ENCODE measurements around the gene ZNF761.
"Not testable (repeated sequence)": the region's sequence is repeated elsewhere in the genome, so short reads cannot be mapped to it uniquely, and the experiment has no call there.

ZNF761 gene

GRCh38 chr19:53409505-53410204 lies 22.1 kb upstream of the ZNF761 start:
- no peaks in the 10 kb centered on the region; the same call in 1 of the 2 replicates for H3K9me3 ChIP-seq (replicated peaks; ENCODE audit: insufficient read depth, low read length)
- no peak overlapping the region for H3K9ac ChIP-seq (ENCODE audit: low read length)
- no peak overlapping the region for H3K27ac ChIP-seq (ENCODE audit: low read length)
- H3K27me3 ChIP-seq (replicated peaks; ENCODE audit: insufficient read depth, low read length), result no peaks in the 10 kb centered on the region
- no peaks in the 10 kb centered on the region for H3F3A ChIP-seq (ENCODE audit: insufficient read depth, low read length)
- no peak for TF ChIP-seq EZH2 (optimal IDR thresholded peaks at IDR 0.05; ENCODE audit: low read depth, low read length)
- no peak overlapping the region for H2AFZ ChIP-seq (ENCODE audit: low read length)
- H3K4me2 ChIP-seq (ENCODE audit: low read depth, low read length), result no peak overlapping the region
- no peaks in the 10 kb centered on the region for H3K9me2 ChIP-seq (replicated peaks; ENCODE audit: insufficient read depth, low read length)
- no peaks in the 10 kb centered on the region for H3K79me2 ChIP-seq (ENCODE audit: low read length)
- H3K4me1 ChIP-seq (ENCODE audit: low read length), result no peaks in the 10 kb centered on the region
- no peak for DNase-seq
- peaks cover 20% of the 10 kb centered on the region for H3K36me3 ChIP-seq (replicated peaks; ENCODE audit: insufficient read depth, low read length)
- no peak overlapping the region for H3K4me3 ChIP-seq (ENCODE audit: low read length)
- no peaks in the 10 kb centered on the region for H4K20me1 ChIP-seq (ENCODE audit: insufficient read depth, low read length)

- H3K9me3 ChIP-seq (replicated peaks; ENCODE audit: insufficient read depth, low read length); H3K9me2 ChIP-seq (replicated peaks; ENCODE audit: insufficient read depth, low read length); H3K9ac ChIP-seq (ENCODE audit: low read length); H3K4me3 ChIP-seq (ENCODE audit: low read length); H3K4me2 ChIP-seq (ENCODE audit: low read depth, low read length); H3K79me2 ChIP-seq (ENCODE audit: low read length); H3K36me3 ChIP-seq (replicated peaks; ENCODE audit: insufficient read depth, low read length); H3F3A ChIP-seq (ENCODE audit: insufficient read depth, low read length); H3K27me3 ChIP-seq (replicated peaks; ENCODE audit: insufficient read depth, low read length); H4K20me1 ChIP-seq (ENCODE audit: insufficient read depth, low read length); DNase-seq; H3K27ac ChIP-seq (ENCODE audit: low read length); H3K4me1 ChIP-seq (ENCODE audit: low read length); H2AFZ ChIP-seq (ENCODE audit: low read length): not testable (repeated sequence)
Measured at GRCh38 chr19:53420520-53421315, 11.1 kb upstream of the ZNF761 start.

- H3K36me3 ChIP-seq (replicated peaks; ENCODE audit: insufficient read depth, low read length), result no peaks in the 10 kb centered on the region
- no peak overlapping the region for H3K4me2 ChIP-seq (ENCODE audit: low read depth, low read length)
- no peak for DNase-seq
- no peak overlapping the region for H3K9ac ChIP-seq (ENCODE audit: low read length)
- no peaks in the 10 kb centered on the region for H3K4me1 ChIP-seq (ENCODE audit: low read length)
- no peaks in the 10 kb centered on the region for H3F3A ChIP-seq (ENCODE audit: insufficient read depth, low read length)
- no peak overlapping the region for H3K27ac ChIP-seq (ENCODE audit: low read length)
- no peaks in the 10 kb centered on the region for H4K20me1 ChIP-seq (ENCODE audit: insufficient read depth, low read length)
- no peak for TF ChIP-seq EZH2 (optimal IDR thresholded peaks at IDR 0.05; ENCODE audit: low read depth, low read length)
- TF ChIP-seq EZH2phosphoT487 (IDR thresholded peaks at IDR 0.05; ENCODE audit: low read length), result no peak
- TF ChIP-seq CTCF (IDR thresholded peaks at IDR 0.05; ENCODE audit: low read length), result no peak
- H3K79me2 ChIP-seq (ENCODE audit: low read length), result no peaks in the 10 kb centered on the region
- H3K9me2 ChIP-seq (replicated peaks; ENCODE audit: insufficient read depth, low read length), result no peaks in the 10 kb centered on the region
- H3K4me3 ChIP-seq (ENCODE audit: low read length), result no peak overlapping the region
- H3K9me3 ChIP-seq (replicated peaks; ENCODE audit: insufficient read depth, low read length), result no peaks in the 10 kb centered on the region
- H3K27me3 ChIP-seq (replicated peaks; ENCODE audit: insufficient read depth, low read length), result no peaks in the 10 kb centered on the region
- H2AFZ ChIP-seq (ENCODE audit: low read length), result no peak overlapping the region
Measured at GRCh38 chr19:53422551-53422950, 9.2 kb upstream of the ZNF761 start.

- H2AFZ ChIP-seq (ENCODE audit: low read length); H3K27ac ChIP-seq (ENCODE audit: low read length): not testable (repeated sequence)
Measured at GRCh38 chr19:53423074-53423473, 8.7 kb upstream of the ZNF761 start.

GRCh38 chr19:53423680-53424079 lies 8.1 kb upstream of the ZNF761 start:
- not testable (repeated sequence) for H3K9me3 ChIP-seq (replicated peaks; ENCODE audit: insufficient read depth, low read length); H3K36me3 ChIP-seq (replicated peaks; ENCODE audit: insufficient read depth, low read length); H3K4me2 ChIP-seq (ENCODE audit: low read depth, low read length); H3K79me2 ChIP-seq (ENCODE audit: low read length); H3F3A ChIP-seq (ENCODE audit: insufficient read depth, low read length); DNase-seq; H3K4me1 ChIP-seq (ENCODE audit: low read length); H3K9me2 ChIP-seq (replicated peaks; ENCODE audit: insufficient read depth, low read length); H3K4me3 ChIP-seq (ENCODE audit: low read length); H3K9ac ChIP-seq (ENCODE audit: low read length); H3K27ac ChIP-seq (ENCODE audit: low read length); H3K27me3 ChIP-seq (replicated peaks; ENCODE audit: insufficient read depth, low read length); H4K20me1 ChIP-seq (ENCODE audit: insufficient read depth, low read length); H2AFZ ChIP-seq (ENCODE audit: low read length)

More at GRCh38 chr19:53423074-53423473, 8.7 kb upstream of the ZNF761 start:
- not testable (repeated sequence) for H3K36me3 ChIP-seq (replicated peaks; ENCODE audit: insufficient read depth, low read length); H3K27me3 ChIP-seq (replicated peaks; ENCODE audit: insufficient read depth, low read length); H3K4me2 ChIP-seq (ENCODE audit: low read depth, low read length); DNase-seq; H3F3A ChIP-seq (ENCODE audit: insufficient read depth, low read length); H3K9ac ChIP-seq (ENCODE audit: low read length); H4K20me1 ChIP-seq (ENCODE audit: insufficient read depth, low read length); H3K9me2 ChIP-seq (replicated peaks; ENCODE audit: insufficient read depth, low read length); H3K4me1 ChIP-seq (ENCODE audit: low read length); H3K9me3 ChIP-seq (replicated peaks; ENCODE audit: insufficient read depth, low read length); H3K79me2 ChIP-seq (ENCODE audit: low read length); H3K4me3 ChIP-seq (ENCODE audit: low read length)
